SJCRH30 (cell line): ENCODE data around the gene PLEKHH3. TPM values are rescaled to one million over a fixed set of nuclear protein-coding genes. Genes with fewer than 3 reads are reported as not detected.
"Not testable (repeated sequence)": the region's sequence is repeated elsewhere in the genome, so short reads cannot be mapped to it uniquely, and the experiment has no call there.

Source experiments
- DNase-seq, 2 experiments: peaks; one replicate each; pipeline ENCODE4 v3.0.0-alpha.2; 2015 to 2020
- H3K27ac ChIP-seq: fragments of 250-450 bp; sonication (Bioruptor Pico); 2 replicates; pipeline ENCODE4 v1.5.1; 2020; ENCODE audit warnings: mild to moderate bottlenecking, moderate library complexity
- H3K27me3 ChIP-seq: fragments of 250-450 bp; sonication (Bioruptor Pico); 2 replicates; pipeline ENCODE4 v1.5.1; 2020; ENCODE audit warnings: mild to moderate bottlenecking, moderate library complexity
- H3K36me3 ChIP-seq: fragments of 250-450 bp; sonication (Bioruptor Pico); 2 replicates; pipeline ENCODE4 v1.5.1; 2020; ENCODE audit warnings: mild to moderate bottlenecking, moderate library complexity
- H3K4me1 ChIP-seq: fragments of 250-450 bp; sonication (Bioruptor Pico); 2 replicates; pipeline ENCODE4 v1.5.1; 2020; ENCODE audit warnings: mild to moderate bottlenecking, moderate library complexity
- H3K4me3 ChIP-seq: fragments of 250-450 bp; sonication (Bioruptor Pico); 2 replicates; pipeline ENCODE4 v1.5.1; 2020; ENCODE audit warnings: mild to moderate bottlenecking, moderate library complexity
- H3K9me3 ChIP-seq: fragments of 250-450 bp; sonication (Bioruptor Pico); replicated peaks from 2 replicates; pipeline ENCODE4 v1.5.1; 2020; ENCODE audit warnings: mild to moderate bottlenecking, moderate library complexity
- total RNA-seq: library from RNA; depleted of rRNA; stranded (reverse); fragments of >200 nt; shearing (Covaris generic); gene quantifications from 2 replicates; pipeline ENCODE4 v1.2.3, GENCODE V29; 2014

PLEKHH3 gene
- total RNA-seq, 1 experiment from 2014 or later: 13.7 TPM

GRCh38 chr17:42651392-42651791, 25.4 kb downstream of the PLEKHH3 start:
- Histone ChIP-seq H3K36me3 (no peaks in the 10 kb centered on the region), H3K4me3 (no peak overlapping the region), H3K27ac (no peak overlapping the region), H3K4me1 (peaks cover 2% of the 10 kb centered on the region; the same call in 1 of the 2 replicates), H3K9me3 (no peaks in the 10 kb centered on the region), H3K27me3 (no peaks in the 10 kb centered on the region)
- no peak for DNase-seq

GRCh38 chr17:42647778-42648177, 29.0 kb downstream of the PLEKHH3 start:
- Histone ChIP-seq H3K27me3 (no peaks in the 10 kb centered on the region), H3K36me3 (no peaks in the 10 kb centered on the region), H3K9me3 (no peaks in the 10 kb centered on the region), H3K4me3 (no peak overlapping the region), H3K4me1 (no peaks in the 10 kb centered on the region; the same call in 1 of the 2 replicates), H3K27ac (no peak overlapping the region)
- peak; percentile 20 to 50 for DNase-seq

GRCh38 chr17:42642336-42642735, 34.5 kb downstream of the PLEKHH3 start:
- H3K9me3 ChIP-seq: no peaks in the 10 kb centered on the region
- no peaks in the 10 kb centered on the region for H3K36me3 ChIP-seq
- H3K27ac ChIP-seq: no peak overlapping the region
- DNase-seq: peak; percentile 15 to 26
- peaks cover 6% of the 10 kb centered on the region; the same call in 1 of the 2 replicates for H3K27me3 ChIP-seq
- no peaks in the 10 kb centered on the region for H3K4me1 ChIP-seq
- H3K4me3 ChIP-seq: no peak overlapping the region

- H3K9me3 ChIP-seq: no peaks in the 10 kb centered on the region
- DNase-seq: no peak
- no peak overlapping the region for H3K4me3 ChIP-seq
- H3K27ac ChIP-seq: no peak overlapping the region
- no peaks in the 10 kb centered on the region for H3K36me3 ChIP-seq
- H3K4me1 ChIP-seq: no peaks in the 10 kb centered on the region
- H3K27me3 ChIP-seq: peaks cover 6% of the 10 kb centered on the region; the same call in 1 of the 2 replicates
Measured at GRCh38 chr17:42640121-42640520, 36.7 kb downstream of the PLEKHH3 start.

GRCh38 chr17:42639525-42640113, 37.2 kb downstream of the PLEKHH3 start:
- no peaks in the 10 kb centered on the region for H3K4me1 ChIP-seq
- H3K4me3 ChIP-seq: no peak overlapping the region
- no peak for DNase-seq
- H3K27ac ChIP-seq: no peak overlapping the region
- H3K9me3 ChIP-seq: no peaks in the 10 kb centered on the region
- peaks cover 6% of the 10 kb centered on the region; the same call in 1 of the 2 replicates for H3K27me3 ChIP-seq
- no peaks in the 10 kb centered on the region for H3K36me3 ChIP-seq

GRCh38 chr17:42632949-42633444, 43.8 kb downstream of the PLEKHH3 start:
- Histone ChIP-seq H3K27ac (no peak overlapping the region), H3K27me3 (0 out of 2 replicates have a peak, but pooled peaks cover 4% of the 10 kb centered on the region), H3K4me3 (no peak overlapping the region), H3K4me1 (no peaks in the 10 kb centered on the region), H3K36me3 (no peaks in the 10 kb centered on the region), H3K9me3 (no peaks in the 10 kb centered on the region)
- DNase-seq: no peak

GRCh38 chr17:42629411-42630009, 47.3 kb downstream of the PLEKHH3 start:
- H3K9me3 ChIP-seq: no peaks in the 10 kb centered on the region
- no peaks in the 10 kb centered on the region for H3K4me1 ChIP-seq
- no peak overlapping the region for H3K4me3 ChIP-seq
- DNase-seq: no peak
- no peaks in the 10 kb centered on the region for H3K36me3 ChIP-seq
- 0 out of 2 replicates have a peak, but pooled peaks cover 4% of the 10 kb centered on the region for H3K27me3 ChIP-seq
- H3K27ac ChIP-seq: no peak overlapping the region

- not testable (repeated sequence) for H3K27ac ChIP-seq, H3K36me3 ChIP-seq, H3K9me3 ChIP-seq, DNase-seq, H3K27me3 ChIP-seq, H3K4me3 ChIP-seq, H3K4me1 ChIP-seq
Measured at GRCh38 chr17:42627032-42627764, 49.6 kb downstream of the PLEKHH3 start.

- H3K27ac ChIP-seq: no peak overlapping the region
- no peaks in the 10 kb centered on the region for H3K9me3 ChIP-seq
- no peaks in the 10 kb centered on the region for H3K27me3 ChIP-seq
- DNase-seq: peak; percentile 33 to 49
- no peak overlapping the region for H3K4me3 ChIP-seq
- peaks cover 10% of the 10 kb centered on the region for H3K4me1 ChIP-seq
- H3K36me3 ChIP-seq: no peaks in the 10 kb centered on the region
Measured at GRCh38 chr17:42623732-42624596, 52.8 kb downstream of the PLEKHH3 start.

- H3K27ac ChIP-seq: no peak overlapping the region
- H3K4me3 ChIP-seq: no peak overlapping the region
- H3K27me3 ChIP-seq: no peaks in the 10 kb centered on the region
- H3K4me1 ChIP-seq: peaks cover 15% of the 10 kb centered on the region
- no peaks in the 10 kb centered on the region for H3K36me3 ChIP-seq
- H3K9me3 ChIP-seq: no peaks in the 10 kb centered on the region
- DNase-seq: no peak
Measured at GRCh38 chr17:42623271-42623670, 53.5 kb downstream of the PLEKHH3 start.

- H3K36me3 ChIP-seq, H3K9me3 ChIP-seq, DNase-seq, H3K27ac ChIP-seq, H3K4me3 ChIP-seq, H3K27me3 ChIP-seq: not testable (repeated sequence)
- H3K4me1 ChIP-seq: peaks cover 22% of the 10 kb centered on the region
Measured at GRCh38 chr17:42621987-42622386, 54.8 kb downstream of the PLEKHH3 start.

GRCh38 chr17:42618442-42619150, 58.2 kb downstream of the PLEKHH3 start:
- Histone ChIP-seq H3K4me3 (no peak overlapping the region), H3K27ac (peak overlapping the region; percentile 43), H3K4me1 (peaks cover 16% of the 10 kb centered on the region), H3K36me3 (peaks cover 13% of the 10 kb centered on the region), H3K9me3 (no peaks in the 10 kb centered on the region), H3K27me3 (no peaks in the 10 kb centered on the region)
- DNase-seq: peak; percentile 87 to 95

- no peaks in the 10 kb centered on the region for H3K9me3 ChIP-seq
- DNase-seq: peak; percentile 16 to 47
- H3K27me3 ChIP-seq: no peaks in the 10 kb centered on the region
- peaks cover 14% of the 10 kb centered on the region for H3K36me3 ChIP-seq
- H3K4me3 ChIP-seq: no peak overlapping the region
- peak overlapping the region; percentile 43; the same call in 1 of the 2 replicates for H3K27ac ChIP-seq
- peaks cover 16% of the 10 kb centered on the region for H3K4me1 ChIP-seq
Measured at GRCh38 chr17:42617956-42618431, 58.8 kb downstream of the PLEKHH3 start.
